Panc1 (cell line): ENCODE measurements around the gene TESK2.

Experiments used
- CTCF ChIP-seq: fragments of 450-650 bp; IDR thresholded peaks from 2 replicates; pipeline ENCODE4 v1.5.1; 2017; ENCODE audit warnings: mild to moderate bottlenecking
- POLR2AphosphoS5 ChIP-seq: IDR thresholded peaks from 2 replicates; pipeline ENCODE4 v1.6.1; 2012; ENCODE audit warnings: mild to moderate bottlenecking, low read depth, low read length, moderate library complexity
- REST ChIP-seq, 2 experiments: IDR thresholded peaks; 2 replicates each; pipeline ENCODE4 v1.6.1; 2011 to 2012; ENCODE audit warnings: low read depth in 2 of 2, control low read depth in 1 of 2, low read length in 1 of 2, mild to moderate bottlenecking in 1 of 2, moderate library complexity in 1 of 2; ENCODE audit not compliant: insufficient read depth in 1 of 2
- SIN3A ChIP-seq: IDR thresholded peaks from 2 replicates; pipeline ENCODE4 v1.6.1; 2012; ENCODE audit warnings: low read depth, mild to moderate bottlenecking, low read length, moderate library complexity, borderline replicate concordance; ENCODE audit not compliant: insufficient read depth
- TCF7L2 ChIP-seq: IDR thresholded peaks from 2 replicates; pipeline ENCODE4 v1.6.1; 2011; ENCODE audit warnings: mild to moderate bottlenecking, low read depth, low read length, inconsistent platforms

- TF ChIP-seq CTCF (no peak), POLR2AphosphoS5 (no peak), SIN3A (no peak), TCF7L2 (no peak), REST (IDR thresholded peaks at IDR 0.05; ENCODE audit: insufficient read depth in 1 of 2, low read depth in 2 of 2, low read length in 1 of 2) (no peak)
These were observed 150.0 kb downstream of the TESK2 start for GRCh38 chr1:45340816-45341466.
